ENCODE measurements around the gene GART. TPM values are rescaled to one million over a fixed set of nuclear protein-coding genes. Genes with fewer than 3 reads are reported as not detected.
"Not testable (repeated sequence)": the region's sequence is repeated elsewhere in the genome, so short reads cannot be mapped to it uniquely, and the experiment has no call there.

Gene GART
- total RNA-seq, 1 donor from 2014 or later = 55.8 TPM

GRCh38 chr21:33522297-33522952 is 19.5 kb downstream of the GART start:
- Histone ChIP-seq H3K9me3 (no peaks in the 10 kb centered on the region), H3K27me3 (no peaks in the 10 kb centered on the region), H3K27ac (no peak overlapping the region), H3K4me3 (no peak overlapping the region), H3K4me1 (no peaks in the 10 kb centered on the region), H3K36me3 (peaks cover 66% of the 10 kb centered on the region)
- intact Hi-C loops (cut with DNase I) = no loop called here
- no peak for TF ChIP-seq CTCF (IDR thresholded peaks at IDR 0.05)
- ATAC-seq (no peak), DNase-seq (no peak)

- intact Hi-C loops (cut with DNase I) = no loop called here
- peaks cover 68% of the 10 kb centered on the region for H3K36me3 ChIP-seq
- H3K9me3 ChIP-seq = no peaks in the 10 kb centered on the region
- peaks cover 11% of the 10 kb centered on the region for H3K4me1 ChIP-seq
- TF ChIP-seq CTCF (IDR thresholded peaks at IDR 0.05) = no peak
- no peak overlapping the region for H3K27ac ChIP-seq
- no peaks in the 10 kb centered on the region for H3K27me3 ChIP-seq
- ATAC-seq (no peak), DNase-seq (no peak)
- no peak overlapping the region for H3K4me3 ChIP-seq
Observed at GRCh38 chr21:33518899-33519298, 23.0 kb downstream of the GART start.

- Histone ChIP-seq H3K4me3 (no peak overlapping the region), H3K27me3 (no peaks in the 10 kb centered on the region), H3K4me1 (peaks cover 12% of the 10 kb centered on the region), H3K36me3 (peaks cover 86% of the 10 kb centered on the region), H3K9me3 (no peaks in the 10 kb centered on the region), H3K27ac (peak overlapping the region; percentile 8)
- ATAC-seq = peak; percentile 67
- intact Hi-C loops (cut with DNase I) = no loop called here
- TF ChIP-seq CTCF (IDR thresholded peaks at IDR 0.05) = no peak
- DNase-seq = no peak
Observed at GRCh38 chr21:33514229-33514628, 27.7 kb downstream of the GART start.

GRCh38 chr21:33512481-33512880 is 29.4 kb downstream of the GART start:
- H3K36me3 ChIP-seq = peaks cover 84% of the 10 kb centered on the region

GRCh38 chr21:33511639-33512038 is 30.3 kb downstream of the GART start:
- peaks cover 77% of the 10 kb centered on the region for H3K36me3 ChIP-seq
- H3K9me3 ChIP-seq = no peaks in the 10 kb centered on the region
- DNase-seq (no peak), ATAC-seq (no peak)
- H3K27ac ChIP-seq = no peak overlapping the region
- intact Hi-C loops (cut with DNase I) = no loop called here
- peaks cover 12% of the 10 kb centered on the region for H3K4me1 ChIP-seq
- no peaks in the 10 kb centered on the region for H3K27me3 ChIP-seq
- no peak overlapping the region for H3K4me3 ChIP-seq
- no peak for TF ChIP-seq CTCF (IDR thresholded peaks at IDR 0.05)

More at GRCh38 chr21:33512481-33512880, 29.4 kb downstream of the GART start:
- TF ChIP-seq CTCF (IDR thresholded peaks at IDR 0.05) = no peak
- peaks cover 12% of the 10 kb centered on the region for H3K4me1 ChIP-seq
- no peaks in the 10 kb centered on the region for H3K27me3 ChIP-seq
- no peaks in the 10 kb centered on the region for H3K9me3 ChIP-seq
- ATAC-seq (no peak), DNase-seq (no peak)
- no peak overlapping the region for H3K27ac ChIP-seq
- intact Hi-C loops (cut with DNase I) = no loop called here
- no peak overlapping the region for H3K4me3 ChIP-seq

- no peak for ATAC-seq
- Histone ChIP-seq H3K36me3 (peaks cover 77% of the 10 kb centered on the region), H3K4me1 (peaks cover 12% of the 10 kb centered on the region), H3K9me3 (no peaks in the 10 kb centered on the region), H3K27me3 (no peaks in the 10 kb centered on the region), H3K4me3 (no peak overlapping the region), H3K27ac (no peak overlapping the region)
- DNase-seq = no peak
- TF ChIP-seq CTCF (IDR thresholded peaks at IDR 0.05) = no peak
- intact Hi-C loops (cut with DNase I) = no loop called here
Observed at GRCh38 chr21:33510826-33511225, 31.1 kb downstream of the GART start.

GRCh38 chr21:33507003-33507402 is 34.9 kb downstream of the GART start:
- intact Hi-C loops (cut with DNase I); H3K4me1 ChIP-seq; ATAC-seq; H3K27ac ChIP-seq; H3K4me3 ChIP-seq; H3K27me3 ChIP-seq; H3K9me3 ChIP-seq; DNase-seq: not testable (repeated sequence)
- H3K36me3 ChIP-seq = peaks cover 77% of the 10 kb centered on the region

All from upper lobe of right lung (tissue), 1 donor.